Activated CD4-positive, alpha-beta memory T cell treated with anti-CD3 and anti-CD28 coated beads for 36 hours (primary cell): Measurements from ENCODE around the gene XXYLT1. TPM values are rescaled to one million over a fixed set of nuclear protein-coding genes. Genes with fewer than 3 reads are reported as not detected.

Experiments used
- CTCF ChIA-PET: fragments of 350-600 bp; sonication (Branson Sonifier 250); formaldehyde crosslinking; loops from one replicate; lab custom pipeline; 2021; ENCODE audit warnings: antibody characterized with exemption, inconsistent platforms; lab: Charles Lee
- POLR2A ChIA-PET: fragments of 350-600 bp; sonication (Branson Sonifier 250); formaldehyde crosslinking; loops from one replicate; lab custom pipeline; 2021; ENCODE audit warnings: antibody characterized with exemption; lab: Charles Lee
- DNase-seq: peaks from one replicate; pipeline ENCODE4 v3.0.0-alpha.2; 2020
- H3K27ac Mint-ChIP-seq: one replicate; pipeline ENCODE4 v1.8.0; 2021; ENCODE audit warnings: mixed read lengths
- H3K27me3 Mint-ChIP-seq: one replicate; pipeline ENCODE4 v1.8.0; 2021; ENCODE audit warnings: mixed read lengths
- H3K36me3 Mint-ChIP-seq: one replicate; pipeline ENCODE4 v1.8.0; 2021; ENCODE audit warnings: mixed read lengths
- H3K4me1 Mint-ChIP-seq: one replicate; pipeline ENCODE4 v1.8.0; 2021; ENCODE audit warnings: low read depth, mixed read lengths
- H3K4me3 Mint-ChIP-seq: one replicate; pipeline ENCODE4 v1.8.0; 2021; ENCODE audit warnings: mild to moderate bottlenecking, mixed read lengths
- H3K9me3 Mint-ChIP-seq: one replicate; pipeline ENCODE4 v1.8.0; 2021; ENCODE audit warnings: mixed read lengths
- intact Hi-C: fragments of 100-400 bp; cut with micrococcal nuclease; formaldehyde crosslinking; loops from one replicate; pipeline ENCODE4 v1.15.1; 2023
- total RNA-seq, 2 experiments: library from RNA; stranded (reverse); gene quantifications; one replicate each; pipeline ENCODE4 v1.2.3, GENCODE V29; 2021

The XXYLT1 gene
- total RNA-seq, 2 experiments from 2014 or later, result 3.3 to 4.4 TPM

DNA sequence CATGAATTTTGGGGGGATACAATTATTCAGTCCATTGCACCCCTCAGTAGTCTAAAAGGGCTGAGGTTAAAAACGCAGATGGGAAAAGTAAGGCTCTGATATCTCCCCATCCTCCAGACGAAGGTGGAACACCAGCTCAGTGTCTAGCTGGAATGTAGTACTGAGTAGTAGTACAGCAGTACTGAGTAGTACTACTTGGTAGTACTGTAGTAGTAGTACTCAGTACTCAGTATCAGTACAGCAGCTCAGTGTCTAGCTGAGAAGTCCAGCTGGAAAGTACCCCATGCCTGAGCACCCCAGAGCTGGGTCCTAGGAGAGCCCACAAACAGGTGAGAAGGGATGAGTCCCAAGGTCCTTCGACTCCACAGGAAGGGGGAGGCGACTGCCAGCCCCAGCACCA lies 148.7 kb downstream of the XXYLT1 start:
- ChIA-PET POLR2A (no interaction called here), CTCF (interaction anchor here (1.1 to 2.0 kb wide), 2 partner anchors 15 to 439 kb away, joined by 5 to 7 read pairs; no protein-coding TSS in a partner anchor)
- no peak overlapping the region for H3K27ac Mint-ChIP-seq

DNA sequence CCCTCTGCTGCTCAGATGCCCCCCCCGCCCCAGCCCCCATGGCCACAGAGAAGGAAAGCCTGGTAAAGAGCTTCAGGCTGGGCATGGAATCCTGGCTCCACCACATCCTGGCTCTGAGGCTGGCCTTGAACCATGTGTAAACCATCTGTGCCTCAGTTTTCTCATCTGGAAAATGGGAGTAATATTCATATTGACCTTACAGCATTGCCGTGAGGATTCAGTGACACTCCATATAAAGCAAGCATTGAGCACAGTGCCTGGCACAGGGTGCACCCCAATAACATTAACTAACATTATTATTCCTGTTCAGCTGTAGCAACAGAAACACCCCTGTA lies 150.7 kb downstream of the XXYLT1 start:
- intact Hi-C loops, result no loop called here
- no peaks in the 10 kb centered on the region for H3K4me1 Mint-ChIP-seq
- no peaks in the 10 kb centered on the region for H3K9me3 Mint-ChIP-seq
- CTCF ChIA-PET, result interaction anchor here (0.8 to 2.2 kb wide), 3 partner anchors 10 to 438 kb away, joined by 3 to 9 read pairs (median 4); no protein-coding TSS in a partner anchor
- no peaks in the 10 kb centered on the region for H3K27me3 Mint-ChIP-seq
- DNase-seq, result no peak
- POLR2A ChIA-PET, result no interaction called here
- H3K36me3 Mint-ChIP-seq, result no peaks in the 10 kb centered on the region
- H3K4me3 Mint-ChIP-seq, result no peak overlapping the region
- no peak overlapping the region for H3K27ac Mint-ChIP-seq

More for the DNA sequence above, 148.7 kb downstream of the XXYLT1 start:
- H3K27me3 Mint-ChIP-seq, result no peaks in the 10 kb centered on the region
- no peak overlapping the region for H3K4me3 Mint-ChIP-seq
- no peaks in the 10 kb centered on the region for H3K36me3 Mint-ChIP-seq
- intact Hi-C loops, result no loop called here
- no peaks in the 10 kb centered on the region for H3K4me1 Mint-ChIP-seq
- DNase-seq, result no peak
- no peaks in the 10 kb centered on the region for H3K9me3 Mint-ChIP-seq

DNA sequence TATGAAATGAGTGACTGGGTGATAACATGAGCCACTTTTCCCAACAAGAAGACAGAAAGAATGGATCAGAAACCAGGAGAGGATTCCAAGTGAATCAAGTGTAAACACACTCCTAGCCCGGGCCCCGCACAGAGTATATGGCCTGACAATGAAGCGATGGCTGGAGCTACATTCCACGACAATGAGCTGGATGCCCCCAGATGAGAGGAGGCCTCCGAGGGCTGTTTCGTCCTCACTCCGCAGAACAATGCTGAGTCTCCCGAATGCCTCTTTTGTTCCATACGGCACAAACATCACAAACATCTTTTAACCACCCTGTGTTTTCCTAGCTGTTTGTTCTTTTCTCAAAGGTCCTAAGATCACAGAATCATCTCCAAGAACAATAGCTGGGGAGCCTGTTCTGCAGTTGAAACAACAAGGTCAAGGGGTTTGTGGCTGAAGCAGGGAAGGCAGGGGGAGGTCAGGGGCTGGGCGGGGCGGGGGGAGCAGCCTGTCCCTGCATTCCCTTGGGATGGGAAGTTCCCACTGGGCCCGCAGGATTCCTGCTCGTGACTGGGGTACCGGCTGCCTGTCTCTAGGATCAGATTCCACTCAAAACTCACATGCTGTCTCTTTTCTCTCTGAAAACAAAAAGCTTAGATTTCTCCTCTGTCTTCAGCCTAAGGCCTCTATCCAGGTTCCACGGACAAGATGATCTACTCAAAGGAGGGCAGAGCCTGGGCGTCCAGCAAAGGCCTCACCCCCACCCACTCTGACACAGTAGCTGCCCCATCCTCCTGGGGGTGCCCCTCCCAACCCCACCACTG lies 151.3 kb downstream of the XXYLT1 start:
- ChIA-PET POLR2A (no interaction called here), CTCF (interaction anchor here (0.8 to 2.2 kb wide), 3 partner anchors 10 to 437 kb away, joined by 3 to 9 read pairs (median 4); no protein-coding TSS in a partner anchor)
- Mint-ChIP-seq H3K4me3 (no peak overlapping the region), H3K9me3 (no peaks in the 10 kb centered on the region), H3K36me3 (no peaks in the 10 kb centered on the region), H3K27me3 (no peaks in the 10 kb centered on the region), H3K27ac (no peak overlapping the region), H3K4me1 (no peaks in the 10 kb centered on the region)
- DNase-seq, result no peak
- intact Hi-C loops, result no loop called here

GRCh38 chr3:195118671-195119070 lies 152.3 kb downstream of the XXYLT1 start:
- Mint-ChIP-seq H3K9me3 (no peaks in the 10 kb centered on the region), H3K27ac (no peak overlapping the region), H3K27me3 (no peaks in the 10 kb centered on the region), H3K4me3 (no peak overlapping the region), H3K36me3 (no peaks in the 10 kb centered on the region), H3K4me1 (no peaks in the 10 kb centered on the region)
- DNase-seq, result no peak
- intact Hi-C loops, result no loop called here
- ChIA-PET CTCF (interaction anchor here (2.2 kb wide), 1 partner anchor 12 kb away, joined by 9 read pairs; no protein-coding TSS in a partner anchor), POLR2A (no interaction called here)

DNA sequence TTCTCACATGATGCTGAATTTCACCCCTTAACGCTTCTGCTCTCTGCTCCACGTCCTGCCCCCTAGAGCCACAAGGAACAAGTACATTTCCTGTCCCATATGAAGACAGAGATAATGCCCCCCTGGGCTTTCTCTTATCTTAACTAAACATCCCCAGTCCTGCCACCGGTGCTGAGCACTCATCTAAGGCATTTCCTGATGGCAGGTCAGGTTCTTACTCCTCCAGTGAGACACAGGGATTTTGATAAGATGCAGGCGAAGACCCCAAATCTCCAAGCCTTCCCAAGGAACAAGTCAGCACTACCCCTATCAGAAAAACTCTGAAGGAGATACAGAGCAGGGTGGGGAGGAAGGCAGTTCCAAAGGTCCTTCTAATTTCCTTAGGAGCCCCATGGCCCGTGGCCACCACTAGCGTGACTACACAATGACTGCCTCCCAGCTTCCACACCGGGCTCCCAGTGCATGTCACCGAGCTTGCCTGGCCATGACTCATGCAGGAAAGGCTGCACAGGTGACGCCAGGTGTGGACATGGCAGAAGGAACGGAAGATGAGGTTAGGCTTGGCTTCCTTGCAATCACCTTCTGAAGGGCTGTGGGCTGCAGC lies 152.9 kb downstream of the XXYLT1 start:
- Mint-ChIP-seq H3K9me3 (no peaks in the 10 kb centered on the region), H3K4me1 (no peaks in the 10 kb centered on the region), H3K27me3 (no peaks in the 10 kb centered on the region), H3K4me3 (no peak overlapping the region), H3K27ac (no peak overlapping the region), H3K36me3 (no peaks in the 10 kb centered on the region)
- ChIA-PET CTCF (interaction anchor here (2.2 kb wide), 1 partner anchor 11 kb away, joined by 9 read pairs; no protein-coding TSS in a partner anchor), POLR2A (no interaction called here)
- intact Hi-C loops, result no loop called here
- no peak for DNase-seq

GRCh38 chr3:195116407-195117185 lies 154.4 kb downstream of the XXYLT1 start:
- Mint-ChIP-seq H3K4me3 (no peak overlapping the region), H3K27me3 (no peaks in the 10 kb centered on the region), H3K4me1 (no peaks in the 10 kb centered on the region), H3K36me3 (no peaks in the 10 kb centered on the region), H3K27ac (no peak overlapping the region), H3K9me3 (no peaks in the 10 kb centered on the region)
- DNase-seq, result no peak
- ChIA-PET POLR2A (no interaction called here), CTCF (interaction anchor here (0.7 to 1.5 kb wide), 3 partner anchors 10 to 434 kb away, joined by 3 to 5 read pairs (median 4); no protein-coding TSS in a partner anchor)
- intact Hi-C loops, result no loop called here

GRCh38 chr3:195115600-195116406 lies 155.2 kb downstream of the XXYLT1 start:
- ChIA-PET POLR2A (no interaction called here), CTCF (interaction anchor here (0.7 to 1.5 kb wide), 3 partner anchors 9 to 433 kb away, joined by 3 to 5 read pairs (median 4); no protein-coding TSS in a partner anchor)
- no peaks in the 10 kb centered on the region for H3K4me1 Mint-ChIP-seq
- H3K27ac Mint-ChIP-seq, result no peak overlapping the region
- DNase-seq, result no peak
- no peaks in the 10 kb centered on the region for H3K9me3 Mint-ChIP-seq
- H3K27me3 Mint-ChIP-seq, result no peaks in the 10 kb centered on the region
- H3K36me3 Mint-ChIP-seq, result no peaks in the 10 kb centered on the region
- intact Hi-C loops, result no loop called here
- H3K4me3 Mint-ChIP-seq, result no peak overlapping the region

GRCh38 chr3:195114786-195115599 lies 156.0 kb downstream of the XXYLT1 start:
- DNase-seq, result no peak
- intact Hi-C loops, result no loop called here
- no peaks in the 10 kb centered on the region for H3K4me1 Mint-ChIP-seq
- no peak overlapping the region for H3K27ac Mint-ChIP-seq
- ChIA-PET POLR2A (no interaction called here), CTCF (interaction anchor here (1.5 kb wide), 1 partner anchor 8 kb away, joined by 5 read pairs; no protein-coding TSS in a partner anchor)
- no peaks in the 10 kb centered on the region for H3K9me3 Mint-ChIP-seq
- no peaks in the 10 kb centered on the region for H3K27me3 Mint-ChIP-seq
- H3K4me3 Mint-ChIP-seq, result no peak overlapping the region
- H3K36me3 Mint-ChIP-seq, result no peaks in the 10 kb centered on the region

GRCh38 chr3:195113536-195114425 lies 157.2 kb downstream of the XXYLT1 start:
- no peak overlapping the region for H3K27ac Mint-ChIP-seq
- no peaks in the 10 kb centered on the region for H3K4me1 Mint-ChIP-seq
- no peak overlapping the region for H3K4me3 Mint-ChIP-seq
- no peaks in the 10 kb centered on the region for H3K36me3 Mint-ChIP-seq
- no peak for DNase-seq
- POLR2A ChIA-PET, result no interaction called here
- H3K27me3 Mint-ChIP-seq, result no peaks in the 10 kb centered on the region
- no peaks in the 10 kb centered on the region for H3K9me3 Mint-ChIP-seq
- intact Hi-C loops, result no loop called here
- CTCF ChIA-PET, result interaction anchor here (0.9 kb wide), 1 partner anchor 157 kb away, joined by 3 read pairs; no protein-coding TSS in a partner anchor

DNA sequence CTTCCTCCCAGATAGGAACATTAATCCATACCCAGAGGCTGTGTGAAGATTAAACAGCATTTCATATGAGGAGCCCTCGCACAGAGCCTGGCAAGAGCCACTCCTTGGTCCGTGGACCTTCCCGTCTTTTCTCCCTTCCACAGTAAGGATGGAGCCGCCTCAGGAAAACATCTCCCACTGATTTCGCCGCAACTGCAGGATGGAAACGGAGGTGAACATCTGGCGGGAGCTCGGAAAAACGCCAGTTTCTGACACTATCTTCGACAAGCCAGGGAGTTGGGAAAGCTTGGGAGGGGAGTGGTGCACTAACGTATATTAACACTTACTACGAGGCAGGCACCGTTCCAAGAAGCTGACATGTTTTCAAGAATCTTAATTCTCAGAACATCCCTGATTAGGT lies 157.9 kb downstream of the XXYLT1 start:
- DNase-seq, result no peak
- Mint-ChIP-seq H3K4me3 (no peak overlapping the region), H3K27me3 (no peaks in the 10 kb centered on the region), H3K4me1 (no peaks in the 10 kb centered on the region), H3K36me3 (no peaks in the 10 kb centered on the region), H3K27ac (no peak overlapping the region), H3K9me3 (no peaks in the 10 kb centered on the region)
- ChIA-PET CTCF (interaction anchor here (0.9 kb wide), 1 partner anchor 431 kb away, joined by 5 read pairs; no protein-coding TSS in a partner anchor), POLR2A (no interaction called here)
- intact Hi-C loops, result no loop called here
